Skeletal muscle tissue (tissue), 4 donors: ENCODE measurements around the gene TMEM81. TPM values are rescaled to one million over a fixed set of nuclear protein-coding genes. Genes with fewer than 3 reads are reported as not detected.

Source experiments
- H3K27ac ChIP-seq: one replicate; pipeline ENCODE4 v1.7.0; 2013; ENCODE audit warnings: mild to moderate bottlenecking, low read depth, low read length, inconsistent platforms
- H3K27me3 ChIP-seq, 3 donors: one replicate each; pipeline ENCODE4 v1.7.0; 2013; ENCODE audit warnings: low read length in 3 of 3; ENCODE audit not compliant: control insufficient read depth in 3 of 3, insufficient read depth in 3 of 3
- H3K36me3 ChIP-seq, 3 donors: one replicate each; pipeline ENCODE4 v1.7.0; 2013; ENCODE audit warnings: low read length in 3 of 3; ENCODE audit not compliant: control insufficient read depth in 3 of 3, insufficient read depth in 3 of 3
- H3K4me1 ChIP-seq, 3 donors: one replicate each; pipeline ENCODE4 v1.7.0; 2013; ENCODE audit warnings: low read length in 3 of 3, mild to moderate bottlenecking in 3 of 3; ENCODE audit not compliant: control insufficient read depth in 3 of 3, insufficient read depth in 3 of 3
- H3K4me3 ChIP-seq, 3 donors: one replicate each; pipeline ENCODE4 v1.7.0; 2013; ENCODE audit warnings: low read length in 3 of 3
- H3K9ac ChIP-seq, 3 donors: one replicate each; pipeline ENCODE4 v1.7.0; 2013; ENCODE audit warnings: low read length in 3 of 3, mild to moderate bottlenecking in 3 of 3, moderate library complexity in 2 of 3, low read depth in 1 of 3
- H3K9me3 ChIP-seq, 3 donors: one replicate each; pipeline ENCODE4 v1.7.0; 2013; ENCODE audit warnings: low read length in 3 of 3; ENCODE audit not compliant: control insufficient read depth in 3 of 3
- total RNA-seq: library from RNA; depleted of rRNA; stranded (reverse); fragments of >200 nt; gene quantifications from one replicate; pipeline ENCODE4 v1.2.3, GENCODE V29; 2014
- donor health status: Osteomylitis.

TMEM81 gene
- total RNA-seq, 1 donor from 2014 or later = 0.52 TPM

DNA sequence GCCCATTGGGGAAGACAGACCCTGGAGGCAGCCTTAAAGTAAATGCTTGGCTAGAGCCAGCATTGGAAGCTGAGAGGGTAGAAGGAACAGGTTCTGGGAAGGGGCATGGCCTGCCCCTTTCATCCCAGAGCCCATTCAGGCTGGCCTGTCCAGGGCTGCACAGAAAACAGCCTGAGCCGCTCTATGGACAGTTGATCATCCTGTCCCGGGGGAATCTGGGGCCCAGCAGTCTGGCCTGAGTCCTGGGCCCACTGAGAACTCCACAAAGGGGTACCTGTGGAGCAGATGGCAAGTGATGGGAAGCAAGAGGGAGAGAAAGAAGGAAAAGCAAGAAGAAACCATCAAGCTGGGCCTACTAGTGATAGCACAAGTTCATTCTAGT lies 13.2 kb downstream of the TMEM81 start:
- Histone ChIP-seq H3K9me3 (no peaks in the 10 kb centered on the region), H3K4me1 (no peaks in the 10 kb centered on the region), H3K4me3 (no peak overlapping the region), H3K27me3 (no peaks in the 10 kb centered on the region), H3K36me3 (no peaks in the 10 kb centered on the region), H3K9ac (no peak overlapping the region), H3K27ac (no peak overlapping the region)

DNA sequence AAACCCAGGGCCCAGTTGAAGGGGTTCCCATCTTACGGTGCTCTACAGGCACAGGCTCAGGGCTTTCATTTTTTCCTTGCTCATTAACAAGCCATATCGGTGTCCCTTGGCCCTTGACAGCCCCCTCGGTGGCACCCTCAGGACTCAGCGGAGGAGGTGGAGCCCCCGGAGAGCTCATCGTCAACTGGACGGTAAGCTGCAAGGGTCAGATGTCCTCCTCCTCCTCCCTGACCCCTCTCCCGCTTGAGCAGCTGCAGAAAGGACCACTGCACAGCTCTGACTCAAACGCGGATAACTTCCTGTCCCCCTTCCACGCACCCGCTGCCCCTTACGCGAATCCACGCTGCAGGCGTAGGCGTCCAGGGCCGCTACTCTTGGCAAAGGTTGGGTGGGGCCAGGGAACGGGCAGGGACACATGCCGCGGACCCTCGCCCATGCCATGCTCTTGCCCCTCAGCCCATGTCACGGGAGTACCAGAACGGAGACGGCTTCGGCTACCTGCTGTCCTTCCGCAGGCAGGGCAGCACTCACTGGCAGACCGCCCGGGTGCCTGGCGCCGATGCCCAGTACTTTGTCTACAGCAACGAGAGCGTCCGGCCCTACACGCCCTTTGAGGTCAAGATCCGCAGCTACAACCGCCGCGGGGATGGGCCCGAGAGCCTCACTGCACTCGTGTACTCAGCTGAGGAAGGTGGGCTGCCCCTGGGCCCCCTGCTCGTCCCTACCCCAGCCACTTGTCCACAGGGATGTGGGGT lies 14.7 kb downstream of the TMEM81 start:
- Histone ChIP-seq H3K4me1 (no peaks in the 10 kb centered on the region), H3K4me3 (no peak overlapping the region), H3K27ac (no peak overlapping the region), H3K27me3 (peaks cover 0 to 4% (median 0%) of the 10 kb centered on the region in 3 donors), H3K9me3 (no peaks in the 10 kb centered on the region), H3K36me3 (no peaks in the 10 kb centered on the region), H3K9ac (no peak overlapping the region)

DNA sequence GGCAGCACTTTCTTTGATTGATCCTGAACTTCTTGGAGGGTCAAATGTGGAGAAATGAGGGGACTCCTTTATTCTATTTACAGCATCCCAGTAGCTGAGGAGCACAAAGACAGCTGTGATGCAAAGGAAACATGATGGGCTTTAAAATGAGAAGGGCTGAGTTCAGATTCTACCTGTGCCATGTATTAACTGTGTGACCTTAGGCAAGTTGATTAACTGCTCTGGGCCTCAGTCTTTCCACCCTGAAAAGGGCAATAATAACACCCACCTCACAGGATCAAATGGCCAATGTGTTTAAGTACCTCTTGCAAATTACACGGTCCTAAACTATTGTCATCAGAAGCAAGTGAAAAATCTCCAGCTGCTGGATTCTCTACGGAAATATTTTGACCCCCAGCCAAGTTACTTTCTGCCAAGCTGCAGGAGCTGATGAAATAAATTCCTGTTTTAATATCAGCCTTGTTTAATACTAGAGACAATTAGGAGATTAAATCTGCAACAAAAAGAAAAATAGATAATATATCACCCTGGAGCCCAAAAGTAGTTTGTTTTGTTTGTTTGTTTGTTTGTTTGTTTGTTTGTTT lies 15.7 kb downstream of the TMEM81 start:
- H3K9ac ChIP-seq = no peak overlapping the region
- no peak overlapping the region for H3K4me3 ChIP-seq
- peaks cover 0 to 4% (median 0%) of the 10 kb centered on the region in 3 donors for H3K27me3 ChIP-seq
- H3K4me1 ChIP-seq = no peaks in the 10 kb centered on the region
- no peaks in the 10 kb centered on the region for H3K9me3 ChIP-seq
- no peak overlapping the region for H3K27ac ChIP-seq
- no peaks in the 10 kb centered on the region for H3K36me3 ChIP-seq

DNA sequence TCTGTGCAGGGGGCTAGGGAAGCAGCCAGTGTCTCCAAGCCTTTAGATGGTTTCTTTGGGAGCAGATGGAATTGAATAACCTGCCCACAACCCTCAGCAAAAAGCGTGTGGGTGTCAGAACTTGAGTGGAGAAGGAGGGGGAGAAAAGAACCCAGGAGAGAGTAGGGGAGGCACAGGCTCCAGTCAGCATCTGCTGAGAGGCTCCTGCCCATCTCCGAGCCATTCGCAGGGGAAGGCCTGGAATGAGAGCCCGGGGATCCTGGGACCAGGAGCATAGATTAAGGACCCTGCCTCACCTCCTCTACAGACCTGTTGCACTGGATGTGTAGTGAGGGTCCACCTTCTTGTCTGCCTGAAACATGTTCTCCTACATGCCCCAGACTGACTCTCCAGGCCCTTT lies 16.3 kb downstream of the TMEM81 start:
- H3K4me1 ChIP-seq = no peaks in the 10 kb centered on the region
- H3K27ac ChIP-seq = no peak overlapping the region
- no peak overlapping the region for H3K9ac ChIP-seq
- H3K27me3 ChIP-seq = peaks cover 0 to 4% (median 0%) of the 10 kb centered on the region in 3 donors
- no peaks in the 10 kb centered on the region for H3K36me3 ChIP-seq
- H3K4me3 ChIP-seq = no peak overlapping the region
- H3K9me3 ChIP-seq = no peaks in the 10 kb centered on the region

DNA sequence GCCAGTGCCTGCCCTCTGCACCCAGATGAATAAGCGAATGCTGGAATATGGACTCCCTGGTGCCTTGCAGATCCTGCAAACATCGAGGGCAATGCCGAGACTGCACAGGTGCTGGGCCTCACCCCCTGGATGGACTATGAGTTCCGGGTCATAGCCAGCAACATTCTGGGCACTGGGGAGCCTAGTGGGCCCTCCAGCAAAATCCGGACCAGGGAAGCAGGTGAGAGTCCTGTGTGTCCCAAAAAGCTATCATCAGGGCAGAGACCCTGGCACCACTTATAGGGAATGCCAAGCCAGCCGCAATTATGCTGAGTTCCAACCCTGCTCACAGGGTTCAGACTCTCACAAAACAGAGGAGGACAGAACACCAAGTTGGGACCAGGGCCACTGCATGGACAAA lies 17.2 kb downstream of the TMEM81 start:
- Histone ChIP-seq H3K27me3 (peaks cover 0 to 4% (median 0%) of the 10 kb centered on the region in 3 donors), H3K9me3 (no peaks in the 10 kb centered on the region), H3K4me3 (no peak overlapping the region), H3K9ac (no peak overlapping the region), H3K4me1 (peaks cover under 1 to 3% (median under 1%) of the 10 kb centered on the region in 3 donors), H3K27ac (no peak overlapping the region), H3K36me3 (no peaks in the 10 kb centered on the region)

DNA sequence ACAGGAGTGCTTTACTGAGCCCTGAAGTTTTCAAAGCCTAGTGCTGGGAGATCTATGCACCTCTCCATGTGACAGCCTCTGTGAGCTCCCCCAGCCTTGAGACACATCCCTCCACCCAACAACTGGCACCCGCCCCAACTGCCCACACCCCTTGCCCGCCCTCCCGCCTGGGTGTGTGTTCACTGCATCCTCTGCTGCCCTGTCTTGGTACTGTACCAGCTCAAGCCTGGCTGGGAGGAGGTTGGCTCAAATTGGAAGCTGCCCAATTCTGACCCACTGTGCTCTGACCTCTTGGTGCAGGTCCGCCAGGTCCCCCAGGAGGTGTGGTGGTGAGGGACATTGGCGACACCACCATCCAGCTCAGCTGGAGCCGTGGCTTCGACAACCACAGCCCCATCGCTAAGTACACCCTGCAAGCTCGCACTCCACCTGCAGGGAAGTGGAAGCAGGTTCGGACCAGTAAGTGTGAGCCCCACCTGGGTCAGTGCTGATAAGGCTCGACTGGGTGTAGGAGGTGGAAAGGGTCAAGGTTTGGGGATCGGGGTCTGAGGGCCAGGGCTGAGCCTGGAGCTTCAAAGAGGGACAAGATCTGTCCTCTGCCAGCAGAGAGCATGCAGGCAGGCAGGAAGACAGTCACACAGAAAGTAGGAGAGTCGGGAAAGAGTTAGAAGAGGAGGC lies 18.0 kb downstream of the TMEM81 start:
- Histone ChIP-seq H3K27me3 (peaks cover 0 to 4% (median 0%) of the 10 kb centered on the region in 3 donors), H3K4me1 (peaks cover 6 to 8% (median 8%) of the 10 kb centered on the region in 3 donors), H3K9me3 (no peaks in the 10 kb centered on the region), H3K27ac (no peak overlapping the region), H3K4me3 (no peak overlapping the region), H3K36me3 (no peaks in the 10 kb centered on the region), H3K9ac (no peak overlapping the region)

DNA sequence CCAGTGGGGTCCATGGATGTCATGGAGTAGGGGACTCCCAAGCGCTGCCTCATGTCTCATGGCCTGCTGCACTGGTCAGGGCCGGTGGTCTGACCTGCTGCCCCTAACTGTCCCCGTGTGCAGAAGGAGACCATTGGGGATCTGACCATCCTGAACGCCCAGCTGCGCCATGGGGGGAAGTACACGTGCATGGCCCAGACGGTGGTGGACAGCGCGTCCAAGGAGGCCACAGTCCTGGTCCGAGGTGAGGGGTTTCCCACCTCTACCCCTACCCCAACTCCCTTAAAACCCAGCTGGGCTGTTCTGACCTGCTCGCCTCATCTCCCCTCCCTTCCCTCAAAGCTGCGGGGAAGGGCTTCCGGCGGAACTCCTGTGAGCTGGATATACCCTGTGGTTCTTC lies 18.6 kb downstream of the TMEM81 start:
- H3K27me3 ChIP-seq = peaks cover 0 to 4% (median 0%) of the 10 kb centered on the region in 3 donors
- no peak overlapping the region for H3K9ac ChIP-seq
- H3K36me3 ChIP-seq = no peaks in the 10 kb centered on the region
- H3K9me3 ChIP-seq = no peaks in the 10 kb centered on the region
- no peak overlapping the region for H3K27ac ChIP-seq
- H3K4me1 ChIP-seq = peaks cover 6 to 8% (median 8%) of the 10 kb centered on the region in 3 donors
- no peak overlapping the region for H3K4me3 ChIP-seq

DNA sequence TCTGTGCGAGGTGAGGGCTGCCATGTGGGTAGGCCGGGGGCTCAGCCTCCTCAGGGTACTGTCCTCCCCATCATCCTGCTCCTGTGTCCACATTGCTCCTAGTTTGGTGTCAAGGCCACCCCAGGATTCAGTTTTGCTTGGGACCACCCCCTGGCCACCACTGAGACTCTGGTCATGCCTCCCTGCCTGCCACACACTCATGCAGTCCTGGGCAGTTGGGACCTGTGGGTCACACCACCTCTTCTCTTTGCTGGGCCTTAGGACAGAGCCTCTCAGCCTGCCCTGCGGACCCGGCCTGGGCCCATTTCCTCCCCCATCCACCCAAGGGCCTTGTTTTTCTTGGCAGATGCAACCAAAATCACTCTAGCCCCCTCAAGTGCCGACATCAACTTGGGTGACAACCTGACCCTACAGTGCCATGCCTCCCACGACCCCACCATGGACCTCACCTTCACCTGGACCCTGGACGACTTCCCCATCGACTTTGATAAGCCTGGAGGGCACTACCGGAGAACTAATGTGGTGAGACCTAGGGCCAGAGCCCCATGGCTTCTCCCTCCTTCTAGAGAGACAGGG lies 19.4 kb downstream of the TMEM81 start:
- H3K27me3 ChIP-seq = peaks cover 0 to 4% (median 0%) of the 10 kb centered on the region in 3 donors
- no peak overlapping the region for H3K27ac ChIP-seq
- no peak overlapping the region for H3K4me3 ChIP-seq
- H3K9me3 ChIP-seq = no peaks in the 10 kb centered on the region
- peaks cover 6 to 8% (median 8%) of the 10 kb centered on the region in 3 donors for H3K4me1 ChIP-seq
- H3K9ac ChIP-seq = no peak overlapping the region
- no peaks in the 10 kb centered on the region for H3K36me3 ChIP-seq

DNA sequence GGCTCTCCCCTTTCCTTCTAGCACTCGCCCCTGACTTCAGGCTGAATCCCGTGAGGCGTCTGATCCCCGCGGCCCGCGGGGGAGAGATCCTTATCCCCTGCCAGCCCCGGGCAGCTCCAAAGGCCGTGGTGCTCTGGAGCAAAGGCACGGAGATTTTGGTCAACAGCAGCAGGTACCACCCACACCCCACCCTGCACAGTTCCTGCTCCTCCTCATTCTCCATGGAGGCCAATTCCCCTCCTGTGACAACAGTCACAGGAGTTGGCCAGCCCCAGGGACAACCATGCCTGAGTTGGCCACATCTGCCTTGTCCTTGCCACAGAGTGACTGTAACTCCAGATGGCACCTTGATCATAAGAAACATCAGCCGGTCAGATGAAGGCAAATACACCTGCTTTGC lies 20.0 kb downstream of the TMEM81 start:
- H3K9me3 ChIP-seq = no peaks in the 10 kb centered on the region
- H3K4me1 ChIP-seq = peaks cover 6 to 8% (median 8%) of the 10 kb centered on the region in 3 donors
- H3K36me3 ChIP-seq = no peaks in the 10 kb centered on the region
- no peak overlapping the region for H3K4me3 ChIP-seq
- peaks cover 0 to 4% (median 0%) of the 10 kb centered on the region in 3 donors for H3K27me3 ChIP-seq
- H3K27ac ChIP-seq = no peak overlapping the region
- H3K9ac ChIP-seq = no peak overlapping the region

DNA sequence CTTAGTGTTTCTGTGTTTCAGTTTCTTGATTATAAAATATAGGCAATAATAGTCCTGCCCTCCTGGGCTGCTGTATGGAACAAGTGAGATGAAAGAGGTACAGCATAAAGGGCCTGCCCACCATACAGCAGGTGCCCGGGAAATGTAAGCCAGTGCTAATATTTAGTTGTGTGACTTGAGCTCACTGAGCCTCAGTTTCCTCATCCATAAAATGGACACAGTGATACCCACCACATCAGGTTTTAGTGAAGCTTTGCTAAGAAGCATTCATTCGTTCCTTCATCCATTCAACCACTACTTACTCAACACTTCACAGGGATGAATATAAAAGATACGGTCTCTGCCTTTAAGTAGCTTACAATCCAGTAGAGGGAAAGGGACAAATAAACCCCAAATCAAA lies 21.4 kb downstream of the TMEM81 start:
- no peaks in the 10 kb centered on the region for H3K36me3 ChIP-seq
- no peak overlapping the region for H3K27ac ChIP-seq
- no peaks in the 10 kb centered on the region for H3K9me3 ChIP-seq
- peaks cover 6 to 8% (median 8%) of the 10 kb centered on the region in 3 donors for H3K4me1 ChIP-seq
- H3K4me3 ChIP-seq = no peak overlapping the region
- peaks cover 0 to 4% (median 0%) of the 10 kb centered on the region in 3 donors for H3K27me3 ChIP-seq
- no peak overlapping the region for H3K9ac ChIP-seq
